ENCODE results near the gene ZCCHC13. TPM values are rescaled to one million over a fixed set of nuclear protein-coding genes. Genes with fewer than 3 reads are reported as not detected.

The ZCCHC13 gene
- total and polyA plus RNA-seq, 9 of the 15 experiments (the other 6 are each of a cell fraction or from before 2014, with no cell fraction given), result not detected

- no peak for TF ChIP-seq RBM25 (IDR thresholded peaks at IDR 0.05; ENCODE audit: low read depth, low read length, severe bottlenecking)
- no peak for TF ChIP-seq TAF7 (tag; IDR thresholded peaks at IDR 0.05)
- TF ChIP-seq BHLHE40 (IDR thresholded peaks at IDR 0.05; ENCODE audit: low read length), result no peak
- TF ChIP-seq TEAD4 (IDR thresholded peaks at IDR 0.05; ENCODE audit: low read length), result peak; percentile 56
- no peak for TF ChIP-seq TEAD4 (CRISPR knock-in tag; IDR thresholded peaks at IDR 0.05; ENCODE audit: borderline replicate concordance)
- peak; percentile 86 for TF ChIP-seq ARID1B (IDR thresholded peaks at IDR 0.05)
- TF ChIP-seq ZNF76 (CRISPR knock-in tag; IDR thresholded peaks at IDR 0.05; ENCODE audit: borderline replicate concordance), result no peak
- peak; percentile 65; the same call in 1 of the 2 replicates for TF ChIP-seq SMARCA4 (IDR thresholded peaks at IDR 0.05)
- peak; percentile 77 for TF ChIP-seq DPF2 (IDR thresholded peaks at IDR 0.05)
- no peak for TF ChIP-seq RHOXF2B (CRISPR knock-in tag; conservative IDR thresholded peaks at IDR 0.05)
Observed at GRCh38 chrX:74277846-74278245, 26.1 kb upstream of the ZCCHC13 start (continued).

- H3K9me1 ChIP-seq (ENCODE audit: control insufficient read depth, insufficient read depth, low read length), result no peaks in the 10 kb centered on the region
- TF ChIP-seq GTF2A2 (tag; IDR thresholded peaks at IDR 0.05) (no peak), PRMT5 (CRISPR knock-in tag; IDR thresholded peaks at IDR 0.05) (no peak), SREBF1 (IDR thresholded peaks at IDR 0.05; ENCODE audit: borderline replicate concordance, low read depth, low read length) (no peak), RNF219 (CRISPR knock-in tag; IDR thresholded peaks at IDR 0.05) (no peak), HDAC1 (IDR thresholded peaks at IDR 0.05) (no peak), GABPB2 (CRISPR knock-in tag; conservative IDR thresholded peaks at IDR 0.05) (no peak), SOX6 (IDR thresholded peaks at IDR 0.05) (no peak), RNF2 (IDR thresholded peaks at IDR 0.05) (no peak), MAFG (tag; conservative IDR thresholded peaks at IDR 0.05) (no peak), NFXL1 (CRISPR knock-in tag; IDR thresholded peaks at IDR 0.05) (no peak), KHSRP (IDR thresholded peaks at IDR 0.05) (no peak)
- no peak overlapping the region for H3K27ac ChIP-seq (ENCODE audit: extremely low read depth, low read depth, low read length)
- no peak overlapping the region for H3K9ac ChIP-seq (ENCODE audit: insufficient read depth in 1 of 2, low read depth in 2 of 2, low read length in 2 of 2)
- no peak overlapping the region for H3K4me3 ChIP-seq
- H2AFZ ChIP-seq (ENCODE audit: low read depth, low read length), result no peak overlapping the region
- H3K4me2 ChIP-seq (ENCODE audit: insufficient read depth, low read length), result no peak overlapping the region
- CTCF ChIA-PET (ENCODE audit: low intra/inter-chr PET ratio), result no interaction called here
- ATAC-seq, result no peak
- DNase-seq (ENCODE audit: extremely low read depth in 1 of 4, low spot score in 3 of 4), result no peak
- H3K9me3 ChIP-seq (replicated peaks; ENCODE audit: control insufficient read depth, insufficient read depth, low read depth, low read length), result no peaks in the 10 kb centered on the region
- H3K36me3 ChIP-seq (ENCODE audit: control insufficient read depth, insufficient read depth, low read length), result peaks cover 73% of the 10 kb centered on the region
- H3K27me3 ChIP-seq (ENCODE audit: control insufficient read depth in 2 of 2, insufficient read depth in 2 of 2, low read length in 2 of 2), result no peaks in the 10 kb centered on the region
- POLR2A ChIA-PET, result interaction anchor here (0.7 kb wide), 1 partner anchor 16 kb away, joined by 3 read pairs; no protein-coding TSS in a partner anchor
- FAIRE-seq, result no peak
- intact Hi-C loops (cut with micrococcal nuclease), result no loop called here
- no peaks in the 10 kb centered on the region for H4K20me1 ChIP-seq (replicated peaks; ENCODE audit: control insufficient read depth, insufficient read depth, low read length)
- in situ Hi-C loops (cut with MboI), result no loop called here
- no peaks in the 10 kb centered on the region; a peak in 1 of 5 replicates for H3K4me1 ChIP-seq (replicated peaks in 1 of 2; ENCODE audit: control insufficient read depth in 2 of 2, insufficient read depth in 2 of 2, low read length in 2 of 2)
- 100% methylated on average over 1 of the region's 3 CpGs for WGBS (ENCODE audit: insufficient coverage, low coverage, missing lambda C conversion rate)
- peaks cover 23% of the 10 kb centered on the region for H3K79me2 ChIP-seq (ENCODE audit: control insufficient read depth, insufficient read depth, low read length)
- BruUV-seq (replicated peaks), result no TSS peak
Observed at GRCh38 chrX:74280759-74281158, 23.2 kb upstream of the ZCCHC13 start.

Measured in K562 (cell line).